Esophagus (tissue), 2 donors: Measurements from ENCODE around the gene ARFGAP3. TPM values are rescaled to one million over a fixed set of nuclear protein-coding genes. Genes with fewer than 3 reads are reported as not detected.
A peak's percentile ranks its signal among the peaks of the same experiment; 100 is the strongest.
"Not testable (repeated sequence)": the region's sequence is repeated elsewhere in the genome, so short reads cannot be mapped to it uniquely, and the experiment has no call there.

Experiments used
- H3K27ac ChIP-seq, 2 donors: one replicate each; pipeline ENCODE4 v1.5.1; 2013; ENCODE audit warnings: low read depth in 2 of 2, mild to moderate bottlenecking in 2 of 2, inconsistent platforms in 1 of 2, low read length in 1 of 2, moderate library complexity in 1 of 2
- H3K27me3 ChIP-seq, 2 donors: one replicate each; pipeline ENCODE4 v1.6.1; 2013; ENCODE audit warnings: low read length in 2 of 2, control low read depth in 1 of 2, mild to moderate bottlenecking in 1 of 2; ENCODE audit not compliant: insufficient read depth in 2 of 2, control insufficient read depth in 1 of 2
- H3K36me3 ChIP-seq, 2 donors: one replicate each; pipeline ENCODE4 v1.6.1; 2013; ENCODE audit warnings: low read length in 1 of 2; ENCODE audit not compliant: control insufficient read depth in 2 of 2, insufficient read depth in 2 of 2
- H3K4me1 ChIP-seq, 2 donors: one replicate each; pipeline ENCODE4 v1.6.1; 2013; ENCODE audit warnings: low read length in 1 of 2; ENCODE audit not compliant: control insufficient read depth in 2 of 2, insufficient read depth in 2 of 2
- H3K4me3 ChIP-seq, 2 donors: one replicate each; pipeline ENCODE4 v1.5.1; 2013; ENCODE audit warnings: low read length in 2 of 2, mild to moderate bottlenecking in 2 of 2, low read depth in 1 of 2, moderate library complexity in 1 of 2
- H3K9me3 ChIP-seq, 2 donors: one replicate each; pipeline ENCODE4 v1.6.1; 2013; ENCODE audit warnings: mild to moderate bottlenecking in 2 of 2, low read depth in 1 of 2, low read length in 1 of 2, moderate library complexity in 1 of 2; ENCODE audit not compliant: control insufficient read depth in 2 of 2, insufficient read depth in 1 of 2
- WGBS, 2 donors: extraction: QIAGEN DNeasy Blood & Tissue Kit; methylation state at CpG; one replicate each; pipeline ENCODE4 v1.1.7; 2013; 5-methylcytosine and 5-hydroxymethylcytosine counted together
- polyA plus RNA-seq, 2 donors: library from polyadenylated mRNA; stranded (reverse); fragments of 200-250 nt; gene quantifications; one replicate each; pipeline ENCODE4 v1.2.3, GENCODE V29; 2013
- donor health status: healthy with polysubstance abuse.
- donor health status: Bipolar disorder and iron deficiency.

ARFGAP3 gene
- polyA plus RNA-seq, 2 donors = 12.4 to 13.5 TPM

DNA sequence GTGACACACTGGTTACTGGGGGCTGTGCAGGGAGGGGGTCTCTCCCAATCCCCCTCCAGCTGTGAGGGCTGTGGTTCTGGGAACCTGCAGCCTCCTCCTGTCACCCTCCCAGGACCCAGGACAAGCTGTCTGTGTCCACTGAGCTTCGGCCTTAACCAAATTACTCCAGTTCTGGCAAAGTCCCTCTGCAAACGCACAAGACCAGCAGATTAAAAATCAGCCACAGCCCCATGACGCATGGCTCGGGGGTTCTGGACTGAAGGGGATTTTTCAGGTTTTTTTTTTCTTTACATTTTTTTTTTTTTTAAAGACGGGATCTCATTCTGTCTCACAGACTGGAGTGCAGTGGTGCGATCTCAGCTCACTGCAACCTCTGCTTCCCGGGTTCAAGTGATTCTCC, 104.2 kb downstream of the ARFGAP3 start:
- H3K27ac ChIP-seq = peak overlapping the region; percentile 43 to 72
- H3K27me3 ChIP-seq = no peaks in the 10 kb centered on the region
- no peaks in the 10 kb centered on the region for H3K9me3 ChIP-seq
- H3K36me3 ChIP-seq = no peaks in the 10 kb centered on the region
- peaks cover 3 to 10% of the 10 kb centered on the region in 2 donors for H3K4me1 ChIP-seq
- H3K4me3 ChIP-seq = no peak overlapping the region
- WGBS, 2 donors = 82 to 86% methylated on average over 7 of the region's 7 CpGs

GRCh38 chr22:42752230-42752746, 104.8 kb downstream of the ARFGAP3 start:
- peaks cover 3 to 12% of the 10 kb centered on the region in 2 donors for H3K4me1 ChIP-seq
- no peak overlapping the region for H3K4me3 ChIP-seq
- WGBS, 2 donors = 61 to 66% methylated on average over 12 of the region's 12 CpGs
- no peaks in the 10 kb centered on the region for H3K36me3 ChIP-seq
- peak overlapping the region; percentile 43 to 72 for H3K27ac ChIP-seq
- H3K27me3 ChIP-seq = no peaks in the 10 kb centered on the region
- no peaks in the 10 kb centered on the region for H3K9me3 ChIP-seq

DNA sequence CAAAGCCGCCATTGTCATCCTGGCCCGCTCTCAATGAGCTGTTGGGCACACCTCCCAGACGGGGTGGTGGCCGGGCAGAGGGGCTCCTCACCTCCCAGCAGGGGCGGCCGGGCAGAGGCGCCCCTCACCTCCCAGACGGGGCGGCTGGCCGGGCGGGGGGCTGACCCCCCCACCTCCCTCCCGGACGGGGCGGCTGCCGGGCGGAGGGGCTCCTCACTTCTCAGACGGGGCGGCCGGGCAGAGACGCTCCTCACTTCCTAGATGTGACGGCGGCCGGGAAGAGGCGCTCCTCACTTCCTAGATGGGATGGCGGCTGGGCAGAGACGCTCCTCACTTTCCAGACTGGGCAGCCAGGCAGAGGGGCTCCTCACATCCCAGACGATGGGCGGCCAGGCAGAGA, 106.7 kb downstream of the ARFGAP3 start:
- H3K4me1 ChIP-seq, H3K36me3 ChIP-seq, H3K27ac ChIP-seq, H3K9me3 ChIP-seq, H3K27me3 ChIP-seq, H3K4me3 ChIP-seq: not testable (repeated sequence)
- WGBS, 2 donors = 86 to 90% methylated on average over 16 to 26 of the region's 28 CpGs

- 66 to 69% methylated on average over 14 of the region's 14 CpGs for WGBS, 2 donors
- no peaks in the 10 kb centered on the region for H3K36me3 ChIP-seq
- H3K4me1 ChIP-seq = peaks cover 7 to 11% of the 10 kb centered on the region in 2 donors
- no peaks in the 10 kb centered on the region for H3K27me3 ChIP-seq
- H3K27ac ChIP-seq = peak overlapping the region; percentile 72 to 74
- no peaks in the 10 kb centered on the region for H3K9me3 ChIP-seq
- H3K4me3 ChIP-seq = no peak overlapping the region
Observed at GRCh38 chr22:42747701-42748513, 109.2 kb downstream of the ARFGAP3 start.

Other genes with a start within 250 kb of the ARFGAP3 start
- gene POLDIP3, start 242.4 kb downstream of the ARFGAP3 start, polyA plus RNA-seq = 10 to 100 TPM; 20.0 to 28.7 TPM
- under 1 TPM in 1 of 2 donors, not detected in 1; 0.31 TPM for gene ATP5MGL, start 216.7 kb downstream of the ARFGAP3 start, polyA plus RNA-seq
- 100 to 1,000 TPM in 1 of 2 donors, 10 to 100 TPM in 1; 52.7 to 112 TPM for gene CYB5R3, start 207.9 kb downstream of the ARFGAP3 start, polyA plus RNA-seq
- 10 to 100 TPM; 19.3 to 50.3 TPM for gene A4GALT, start 136.4 kb downstream of the ARFGAP3 start, polyA plus RNA-seq
- 10 to 100 TPM; 17.1 to 20.3 TPM for gene PACSIN2, start 157.9 kb upstream of the ARFGAP3 start, polyA plus RNA-seq
- 1 to 10 TPM; 2.2 to 2.4 TPM for gene TTLL1, start 232.1 kb upstream of the ARFGAP3 start, polyA plus RNA-seq